Measurements from ENCODE around the gene NAV3. TPM values are rescaled to one million over a fixed set of nuclear protein-coding genes. Genes with fewer than 3 reads are reported as not detected.
A peak's percentile ranks its signal among the peaks of the same experiment; 100 is the strongest.

The NAV3 gene
- total RNA-seq, 1 experiment from 2014 or later, result 18.0 TPM

DNA sequence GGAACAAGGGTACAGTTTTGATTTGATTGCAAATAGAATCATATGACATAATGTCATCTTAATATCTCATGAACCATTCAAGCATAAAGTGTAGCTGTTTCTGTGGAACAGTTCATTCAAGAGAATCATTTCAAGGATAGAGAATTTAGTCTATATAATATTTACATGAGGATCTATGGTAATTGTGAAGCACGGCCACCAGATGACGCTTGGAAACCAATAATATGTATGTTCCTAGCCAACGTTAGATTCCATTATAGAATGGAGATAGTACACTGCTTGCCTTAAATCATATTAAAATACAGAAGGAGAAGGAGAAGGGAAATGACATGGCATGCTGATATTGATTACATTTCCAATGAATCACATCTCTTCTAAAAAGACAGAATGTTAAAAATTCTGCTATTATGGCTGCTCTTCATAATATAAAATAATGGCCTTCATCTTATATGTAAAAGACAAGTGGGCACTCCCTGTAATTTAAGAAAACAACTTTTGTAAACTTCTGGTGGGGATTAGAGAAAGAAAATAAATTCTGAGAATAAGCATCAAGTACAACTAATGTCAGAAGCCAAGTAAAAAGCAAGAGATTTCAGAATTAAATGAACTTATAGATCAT, 351.0 kb downstream of the NAV3 start:
- H3K4me3 ChIP-seq (ENCODE audit: low read depth, low read length, poor library complexity, severe bottlenecking), result no peak overlapping the region
- POLR2A ChIA-PET (ENCODE audit: low non-redundant PET), result no interaction called here
- H3K4me1 ChIP-seq (ENCODE audit: insufficient read depth, low read length, poor library complexity, severe bottlenecking), result no peaks in the 10 kb centered on the region
- DNase-seq (ENCODE audit: low spot score), result peak; percentile 60
- intact Hi-C loops (cut with micrococcal nuclease; ENCODE audit: unreplicated experiment), result loop anchor here (5.0 to 10.0 kb wide), 4 partner anchors 401 to 1191 kb away; partner anchors contain the start of gene SYT1
- no TSS peak for BruUV-seq (replicated peaks)
- CTCF ChIA-PET, result no interaction called here
- no peak overlapping the region for H3K27ac ChIP-seq (ENCODE audit: low read depth, low read length, poor library complexity, severe bottlenecking)
- TF ChIP-seq CTCF (conservative IDR thresholded peaks at IDR 0.05; ENCODE audit: low read depth, low read length) (peak; percentile 76), EZH2 (IDR thresholded peaks at IDR 0.05; ENCODE audit: borderline replicate concordance, low read depth, low read length, poor library complexity, severe bottlenecking) (no peak)
- H3K9me3 ChIP-seq (ENCODE audit: low read depth, low read length, poor library complexity, severe bottlenecking), result no peaks in the 10 kb centered on the region
- no peaks in the 10 kb centered on the region for H3K27me3 ChIP-seq (replicated peaks; ENCODE audit: insufficient read depth, low read depth, low read length, poor library complexity)
- H3K36me3 ChIP-seq (ENCODE audit: insufficient read depth, low read length, poor library complexity, severe bottlenecking), result no peaks in the 10 kb centered on the region

GRCh38 chr12:78183824-78184223, 353.1 kb downstream of the NAV3 start:
- POLR2A ChIA-PET (ENCODE audit: low non-redundant PET), result no interaction called here
- H3K36me3 ChIP-seq (ENCODE audit: insufficient read depth, low read length, poor library complexity, severe bottlenecking), result no peaks in the 10 kb centered on the region
- CTCF ChIA-PET, result no interaction called here
- no peak overlapping the region for H3K27ac ChIP-seq (ENCODE audit: low read depth, low read length, poor library complexity, severe bottlenecking)
- BruUV-seq (replicated peaks), result no TSS peak
- H3K9me3 ChIP-seq (ENCODE audit: low read depth, low read length, poor library complexity, severe bottlenecking), result no peaks in the 10 kb centered on the region
- no peak overlapping the region for H3K4me3 ChIP-seq (ENCODE audit: low read depth, low read length, poor library complexity, severe bottlenecking)
- TF ChIP-seq EZH2 (IDR thresholded peaks at IDR 0.05; ENCODE audit: borderline replicate concordance, low read depth, low read length, poor library complexity, severe bottlenecking) (no peak), CTCF (conservative IDR thresholded peaks at IDR 0.05; ENCODE audit: low read depth, low read length) (no peak)
- H3K4me1 ChIP-seq (ENCODE audit: insufficient read depth, low read length, poor library complexity, severe bottlenecking), result no peaks in the 10 kb centered on the region
- DNase-seq (ENCODE audit: low spot score), result no peak
- intact Hi-C loops (cut with micrococcal nuclease; ENCODE audit: unreplicated experiment), result loop anchor here (5.0 to 10.0 kb wide), 4 partner anchors 398 to 1188 kb away; partner anchors contain the start of gene SYT1
- H3K27me3 ChIP-seq (replicated peaks; ENCODE audit: insufficient read depth, low read depth, low read length, poor library complexity), result no peaks in the 10 kb centered on the region

- H3K4me3 ChIP-seq (ENCODE audit: low read depth, low read length, poor library complexity, severe bottlenecking), result no peak overlapping the region
- H3K4me1 ChIP-seq (ENCODE audit: insufficient read depth, low read length, poor library complexity, severe bottlenecking), result no peaks in the 10 kb centered on the region
- DNase-seq (ENCODE audit: low spot score), result no peak
- no peaks in the 10 kb centered on the region for H3K27me3 ChIP-seq (replicated peaks; ENCODE audit: insufficient read depth, low read depth, low read length, poor library complexity)
- ChIA-PET POLR2A (ENCODE audit: low non-redundant PET) (no interaction called here), CTCF (no interaction called here)
- TF ChIP-seq CTCF (conservative IDR thresholded peaks at IDR 0.05; ENCODE audit: low read depth, low read length) (no peak), EZH2 (IDR thresholded peaks at IDR 0.05; ENCODE audit: borderline replicate concordance, low read depth, low read length, poor library complexity, severe bottlenecking) (no peak)
- intact Hi-C loops (cut with micrococcal nuclease; ENCODE audit: unreplicated experiment), result loop anchor here (10.0 kb wide), 2 partner anchors 680 to 980 kb away; partner anchors contain the start of gene SYT1
- no peaks in the 10 kb centered on the region for H3K36me3 ChIP-seq (ENCODE audit: insufficient read depth, low read length, poor library complexity, severe bottlenecking)
- no peak overlapping the region for H3K27ac ChIP-seq (ENCODE audit: low read depth, low read length, poor library complexity, severe bottlenecking)
- no TSS peak for BruUV-seq (replicated peaks)
- H3K9me3 ChIP-seq (ENCODE audit: low read depth, low read length, poor library complexity, severe bottlenecking), result no peaks in the 10 kb centered on the region
Measured at GRCh38 chr12:78185109-78185508, 354.4 kb downstream of the NAV3 start.

All from A673 (cell line).